HepG2 (cell line): Measurements from ENCODE around the gene HORMAD2. TPM values are rescaled to one million over a fixed set of nuclear protein-coding genes. Genes with fewer than 3 reads are reported as not detected.

Source experiments
- ATAC-seq: fragments of 200-7000 bp; cut with Tn5 transposase; 3 replicates; pipeline ENCODE4 v1.9.1; 2020; ENCODE audit warnings: mild to moderate bottlenecking, moderate library complexity
- BruUV-seq: library from RNA; stranded (reverse); fragments of 400-500 nt; replicated peaks from 2 replicates; lab custom pipeline; 2021; lab: Mats Ljungman, UMichigan
- CTCF ChIA-PET: fragments of 300-600 bp; formaldehyde crosslinking; extraction: SDS; loops from one replicate; lab custom pipeline; 2021; ENCODE audit warnings: low total read pairs, inconsistent platforms, low intra/inter-chr PET ratio; lab: Yijun Ruan, JAX
- POLR2A ChIA-PET: fragments of 350-600 bp; sonication (Branson Sonifier 250); formaldehyde crosslinking; loops from one replicate; lab custom pipeline; 2020; ENCODE audit warnings: antibody characterized with exemption, inconsistent platforms; lab: Yijun Ruan, JAX
- DNase-seq: peaks from one replicate; pipeline ENCODE4 v3.0.0-alpha.2; 2015; ENCODE audit warnings: low spot score
- FAIRE-seq: peaks from 3 replicates; lab custom pipeline; 2011; peaks lifted over from hg19 to GRCh38; lab: Jason Lieb, UNC
- H2AFZ ChIP-seq: one replicate; pipeline ENCODE4 v1.6.1; 2011; ENCODE audit warnings: low read length, inconsistent platforms
- H3K27ac ChIP-seq: fragments of 300-600 bp; 3 replicates; pipeline ENCODE4 v1.8.0; 2011; ENCODE audit warnings: mixed run types, mild to moderate bottlenecking, mixed read lengths, low read length, inconsistent platforms; ENCODE audit not compliant: insufficient read depth; ENCODE audit errors: extremely low read length
- H3K27me3 ChIP-seq, 2 experiments: fragments of 200-600 bp in 1 of 2; 2 replicates in 1 of 2; 3 replicates in 1 of 2; pipeline versions ENCODE4 v1.6.0 to v1.8.0; 2011; ENCODE audit warnings: low read length in 2 of 2, mild to moderate bottlenecking in 2 of 2, moderate library complexity in 2 of 2, inconsistent platforms in 1 of 2; ENCODE audit not compliant: insufficient read depth in 2 of 2, control insufficient read depth in 1 of 2
- H3K36me3 ChIP-seq, 2 experiments: fragments of 200-600 bp in 1 of 2; replicated peaks in 1 of 2; 2 replicates in 1 of 2; 3 replicates in 1 of 2; pipeline versions ENCODE4 v1.5.1 to v1.8.0; 2011; ENCODE audit warnings: low read length in 2 of 2, inconsistent platforms in 1 of 2; ENCODE audit not compliant: insufficient read depth in 2 of 2, control insufficient read depth in 1 of 2
- H3K4me1 ChIP-seq: 2 replicates; pipeline ENCODE4 v1.5.1; 2012; ENCODE audit warnings: low read length, inconsistent platforms; ENCODE audit not compliant: insufficient read depth
- H3K4me2 ChIP-seq: 2 replicates; pipeline ENCODE4 v1.6.0; 2011; ENCODE audit warnings: low read depth, low read length, inconsistent platforms
- H3K4me3 ChIP-seq, 3 experiments: fragments of 200-600 bp in 1 of 3; sonication (generic), shearing (Covaris generic) in 1 of 3; replicated peaks in 1 of 3; 2 replicates each; pipeline ENCODE4 v1.5.1; 2011 to 2016; ENCODE audit warnings: low read length in 3 of 3, inconsistent platforms in 2 of 3, low read depth in 2 of 3, mild to moderate bottlenecking in 2 of 3, control low read depth in 1 of 3, mixed read lengths in 1 of 3; ENCODE audit not compliant: insufficient read depth in 1 of 3
- H3K79me2 ChIP-seq: one replicate; pipeline ENCODE4 v1.6.1; 2011; ENCODE audit warnings: low read length, inconsistent platforms; ENCODE audit not compliant: insufficient read depth
- H3K9ac ChIP-seq: 2 replicates; pipeline ENCODE4 v1.6.0; 2011; ENCODE audit warnings: mild to moderate bottlenecking, low read depth, low read length, inconsistent platforms; ENCODE audit not compliant: insufficient read depth
- H3K9me3 ChIP-seq: 2 replicates; pipeline ENCODE4 v1.5.1; 2012; ENCODE audit warnings: mild to moderate bottlenecking, low read length
- H4K20me1 ChIP-seq: 2 replicates; pipeline ENCODE4 v1.6.0; 2011; ENCODE audit warnings: inconsistent platforms, mild to moderate bottlenecking, low read length, moderate library complexity; ENCODE audit not compliant: insufficient read depth
- CENPX ChIP-seq: sonication (generic); formaldehyde crosslinking; IDR thresholded peaks from 2 replicates; pipeline ENCODE4 v1.9.0; 2021; ENCODE audit warnings: mild to moderate bottlenecking, missing genetic modification reagents, moderate library complexity
- FOSL2 ChIP-seq: sonication (generic); formaldehyde crosslinking; IDR thresholded peaks from 2 replicates; pipeline ENCODE4 v1.4.0; 2020; ENCODE audit warnings: missing genetic modification reagents
- HNRNPUL1 ChIP-seq: fragments of 200-400 bp; formaldehyde crosslinking; IDR thresholded peaks from 2 replicates; pipeline ENCODE4 v1.6.1; 2017; ENCODE audit warnings: low read depth, mild to moderate bottlenecking, low read length, moderate library complexity
- KDM5A ChIP-seq: fragments of 200-600 bp; sonication (generic); IDR thresholded peaks from 2 replicates; pipeline ENCODE4 v1.7.0; 2018; ENCODE audit warnings: antibody characterized with exemption, mild to moderate bottlenecking, low read length, borderline replicate concordance
- MAFK ChIP-seq, 2 experiments: IDR thresholded peaks in 1 of 2; conservative IDR thresholded peaks in 1 of 2; 2 replicates each; pipeline ENCODE4 v1.6.1; 2011; ENCODE audit warnings: improper control_type of control experiment in 2 of 2, low read length in 2 of 2
- RORA ChIP-seq: sonication (generic); formaldehyde crosslinking; IDR thresholded peaks from 2 replicates; pipeline ENCODE4 v1.5.0; 2020; ENCODE audit warnings: mild to moderate bottlenecking, missing genetic modification reagents, moderate library complexity
- ZBTB38 ChIP-seq: sonication (generic); formaldehyde crosslinking; IDR thresholded peaks from 2 replicates; pipeline ENCODE4 v1.5.1; 2020; ENCODE audit warnings: mild to moderate bottlenecking, missing genetic modification reagents
- ZBTB7A ChIP-seq: sonication (generic); formaldehyde crosslinking; IDR thresholded peaks from 2 replicates; pipeline ENCODE4 v1.8.0; 2022; ENCODE audit warnings: mild to moderate bottlenecking, missing genetic modification reagents
- ZFP90 ChIP-seq: sonication (generic); formaldehyde crosslinking; IDR thresholded peaks from 2 replicates; pipeline ENCODE4 v1.8.0; 2022; ENCODE audit warnings: missing genetic modification reagents, mild to moderate bottlenecking, inconsistent platforms, borderline replicate concordance
- ZNF574 ChIP-seq: sonication (generic); formaldehyde crosslinking; IDR thresholded peaks from 2 replicates; pipeline ENCODE4 v1.4.0; 2020; ENCODE audit warnings: missing genetic modification reagents
- WGBS: methylation state at CpG from one replicate; pipeline ENCODE4 v1.1.6; 2017; ENCODE audit warnings: low lambda C conversion rate; 5-methylcytosine and 5-hydroxymethylcytosine counted together
- in situ Hi-C: cut with HindIII; loops from 2 replicates; pipeline ENCODE4 v1.10.0; 2017; ENCODE audit warnings: low pct_unique_long_range_greater_than_20kb; ENCODE audit not compliant: extremely low pct_ligation_motif_present
- intact Hi-C: fragments of 100-400 bp; cut with micrococcal nuclease; formaldehyde crosslinking; loops from one replicate; pipeline ENCODE4 v1.10.0; 2022; ENCODE audit not compliant: unreplicated experiment
- polyA plus RNA-seq, 8 experiments: library from polyadenylated mRNA; depleted of rRNA in 3 of 8; stranded (reverse) in 7 of 8; unstranded in 1 of 8; fragments of >200 nt; fragmentation: Illumina TruSeq in 4 of 8; extraction: Trizol in 4 of 8; gene quantifications; 2 replicates each; pipeline versions ENCODE4 v1.2.1 to v1.2.3, GENCODE V29; 2011 to 2016; ENCODE audit warnings: low read depth in 4 of 8, missing spikeins in 1 of 8, mixed read lengths in 1 of 8; ENCODE audit not compliant: insufficient read depth in 1 of 8
- total RNA-seq, 5 experiments: library from RNA; depleted of rRNA; stranded (reverse); fragments of >200 nt; fragmentation: Illumina TruSeq; extraction: Trizol; gene quantifications; 2 replicates each; pipeline ENCODE4 v1.2.3, GENCODE V29; 2016; ENCODE audit warnings: low read depth in 1 of 5
- TF ChIP-seq, protein P1 (sequence below): IDR thresholded peaks from 2 replicates; pipeline ENCODE4 v1.6.1; 2016
- TF ChIP-seq, protein P2 (sequence below), 2 experiments: fragments of 450-650 bp in 1 of 2; sonication (generic) in 1 of 2; formaldehyde crosslinking; IDR thresholded peaks; 2 replicates each; pipeline versions ENCODE4 v1.5.0 to v1.8.0; 2020 to 2022; ENCODE audit warnings: mild to moderate bottlenecking in 1 of 2, missing genetic modification reagents in 1 of 2

The HORMAD2 gene
- total and polyA plus RNA-seq, 2 of the 13 experiments (the other 11 are each of a cell fraction or from before 2014, with no cell fraction given): not detected

DNA sequence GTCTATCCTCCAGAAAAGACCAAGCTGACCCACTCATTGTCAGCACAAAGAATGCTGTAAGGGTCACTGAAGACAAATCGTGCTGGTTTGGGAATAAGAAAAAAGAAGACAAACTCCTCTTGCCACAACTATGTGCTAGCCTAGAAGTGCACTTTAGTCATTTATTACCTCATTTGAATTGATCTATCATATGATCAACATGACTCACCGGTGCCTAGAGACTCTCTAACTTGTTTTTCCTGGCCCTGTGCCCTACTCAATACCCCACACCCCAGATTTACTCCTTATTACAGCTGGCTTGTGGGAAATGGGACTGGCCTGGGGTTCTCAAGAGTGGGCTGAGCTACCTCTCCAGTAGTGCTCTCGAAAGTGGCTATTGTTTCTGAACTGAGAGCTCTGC is 35.9 kb upstream of the HORMAD2 start:
- FAIRE-seq: no peak
- WGBS: 2% methylated on average over 3 of the region's 3 CpGs
- CTCF ChIA-PET: no interaction called here
- Histone ChIP-seq H3K4me3 (no peak overlapping the region), H3K9me3 (no peaks in the 10 kb centered on the region), H3K27me3 (peaks cover 3 to 25% of the 10 kb centered on the region in 2 experiments; a peak in 4 of 5 replicates), H3K4me2 (0 out of 2 replicates have a peak overlapping the region, but pooled peaks have one; percentile 6), H3K27ac (no peak overlapping the region), H3K4me1 (peaks cover 15% of the 10 kb centered on the region), H3K9ac (no peak overlapping the region), H2AFZ (no peak overlapping the region), H3K79me2 (no peaks in the 10 kb centered on the region), H3K36me3 (no peaks in the 10 kb centered on the region)
- no peak; the same call in 2 of the 3 replicates for ATAC-seq
- intact Hi-C loops: no loop called here
- in situ Hi-C loops: no loop called here
- DNase-seq: peak; percentile 34
- BruUV-seq: no TSS peak
- POLR2A ChIA-PET: interaction anchor here (0.8 kb wide), 1 partner anchor 140 kb away, joined by 3 read pairs; no protein-coding TSS in a partner anchor
- TF ChIP-seq ZFP90 (no peak), FOSL2 (peak; percentile 43; the same call in 1 of the 2 replicates), ZBTB38 (CRISPR knock-in tag) (no peak), RORA (CRISPR knock-in tag) (no peak)
- TF ChIP-seq, protein P1, sequence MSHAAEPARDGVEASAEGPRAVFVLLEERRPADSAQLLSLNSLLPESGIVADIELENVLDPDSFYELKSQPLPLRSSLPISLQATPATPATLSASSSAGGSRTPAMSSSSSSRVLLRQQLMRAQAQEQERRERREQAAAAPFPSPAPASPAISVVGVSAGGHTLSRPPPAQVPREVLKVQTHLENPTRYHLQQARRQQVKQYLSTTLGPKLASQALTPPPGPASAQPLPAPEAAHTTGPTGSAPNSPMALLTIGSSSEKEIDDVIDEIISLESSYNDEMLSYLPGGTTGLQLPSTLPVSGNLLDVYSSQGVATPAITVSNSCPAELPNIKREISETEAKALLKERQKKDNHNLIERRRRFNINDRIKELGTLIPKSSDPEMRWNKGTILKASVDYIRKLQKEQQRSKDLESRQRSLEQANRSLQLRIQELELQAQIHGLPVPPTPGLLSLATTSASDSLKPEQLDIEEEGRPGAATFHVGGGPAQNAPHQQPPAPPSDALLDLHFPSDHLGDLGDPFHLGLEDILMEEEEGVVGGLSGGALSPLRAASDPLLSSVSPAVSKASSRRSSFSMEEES (CRISPR knock-in tag): 0 out of 2 replicates have a peak, but pooled peaks have one; percentile 21
- TF ChIP-seq, all 625 proteins: peak for 2
- H4K20me1 ChIP-seq: no peaks in the 10 kb centered on the region

GRCh38 chr22:30044881-30045493 is 35.3 kb upstream of the HORMAD2 start:
- H3K4me2 ChIP-seq: no peak overlapping the region
- TF ChIP-seq ZNF574 (CRISPR knock-in tag) (no peak), ZBTB7A (CRISPR knock-in tag) (no peak), HNRNPUL1 (no peak), CENPX (CRISPR knock-in tag) (no peak), KDM5A (no peak), MAFK (conservative IDR thresholded peaks at IDR 0.05 in 1 of 2, IDR thresholded peaks at IDR 0.05 in 1 of 2; ENCODE audit: low read length in 2 of 2) (no peak)
- TF ChIP-seq, protein P2, sequence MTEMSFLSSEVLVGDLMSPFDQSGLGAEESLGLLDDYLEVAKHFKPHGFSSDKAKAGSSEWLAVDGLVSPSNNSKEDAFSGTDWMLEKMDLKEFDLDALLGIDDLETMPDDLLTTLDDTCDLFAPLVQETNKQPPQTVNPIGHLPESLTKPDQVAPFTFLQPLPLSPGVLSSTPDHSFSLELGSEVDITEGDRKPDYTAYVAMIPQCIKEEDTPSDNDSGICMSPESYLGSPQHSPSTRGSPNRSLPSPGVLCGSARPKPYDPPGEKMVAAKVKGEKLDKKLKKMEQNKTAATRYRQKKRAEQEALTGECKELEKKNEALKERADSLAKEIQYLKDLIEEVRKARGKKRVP (CRISPR knock-in tag; IDR thresholded peaks at IDR 0.05): no peak

More at GRCh38 chr22:30044881-30045493, 35.3 kb upstream of the HORMAD2 start:
- FAIRE-seq (no peak), DNase-seq (no peak), ATAC-seq (no peak)
- Histone ChIP-seq H3K36me3 (no peaks in the 10 kb centered on the region), H3K27me3 (peaks cover 3 to 25% of the 10 kb centered on the region in 2 experiments; a peak in 4 of 5 replicates), H3K4me1 (peaks cover 15% of the 10 kb centered on the region), H3K79me2 (no peaks in the 10 kb centered on the region), H3K27ac (no peak overlapping the region), H3K4me3 (no peak overlapping the region), H4K20me1 (no peaks in the 10 kb centered on the region), H2AFZ (no peak overlapping the region), H3K9me3 (no peaks in the 10 kb centered on the region), H3K9ac (no peak overlapping the region)
- POLR2A ChIA-PET: interaction anchor here (0.8 kb wide), 1 partner anchor 141 kb away, joined by 3 read pairs; no protein-coding TSS in a partner anchor
- WGBS: 83% methylated on average over 4 of the region's 4 CpGs
- intact Hi-C loops (no loop called here), in situ Hi-C loops (no loop called here)
- no TSS peak for BruUV-seq
- CTCF ChIA-PET: no interaction called here
